Astrocyte (in vitro differentiated cells and primary cell): ENCODE data around the gene FICD. TPM values are rescaled to one million over a fixed set of nuclear protein-coding genes. Genes with fewer than 3 reads are reported as not detected.

Experiments
- DNase-seq: peaks from one replicate; pipeline ENCODE4 v3.0.0-alpha.2; 2010; ENCODE audit warnings: low read depth
- FAIRE-seq: peaks from 2 replicates; lab custom pipeline; 2011; peaks lifted over from hg19 to GRCh38; lab: Jason Lieb, UNC
- H2AFZ ChIP-seq: 2 replicates; pipeline ENCODE4 v1.6.0; 2012; ENCODE audit warnings: low read depth, low read length, inconsistent platforms
- H3K27ac ChIP-seq: 2 replicates; pipeline ENCODE4 v1.5.1; 2011; ENCODE audit warnings: low read depth, low read length, inconsistent platforms
- H3K27me3 ChIP-seq: 2 replicates; pipeline ENCODE4 v1.6.0; 2011; ENCODE audit warnings: low read length, inconsistent platforms; ENCODE audit not compliant: insufficient read depth
- H3K36me3 ChIP-seq: 2 replicates; pipeline ENCODE4 v1.5.1; 2011; ENCODE audit warnings: low read length, inconsistent platforms; ENCODE audit not compliant: insufficient read depth
- H3K4me1 ChIP-seq: 2 replicates; pipeline ENCODE4 v1.5.1; 2011; ENCODE audit warnings: low read length, inconsistent platforms; ENCODE audit not compliant: insufficient read depth
- H3K4me2 ChIP-seq: 2 replicates; pipeline ENCODE4 v1.6.0; 2012; ENCODE audit warnings: low read length, inconsistent platforms
- H3K4me3 ChIP-seq: 2 replicates; pipeline ENCODE4 v1.5.1; 2011; ENCODE audit warnings: low read depth, mild to moderate bottlenecking, low read length, inconsistent platforms; ENCODE audit not compliant: insufficient read depth
- H3K79me2 ChIP-seq: 2 replicates; pipeline ENCODE4 v1.6.0; 2012; ENCODE audit warnings: mild to moderate bottlenecking, low read length, inconsistent platforms; ENCODE audit not compliant: insufficient read depth
- H3K9ac ChIP-seq: 2 replicates; pipeline ENCODE4 v1.6.0; 2012; ENCODE audit warnings: mild to moderate bottlenecking, low read length, inconsistent platforms
- H3K9me3 ChIP-seq: 2 replicates; pipeline ENCODE4 v1.5.1; 2012; ENCODE audit warnings: low read depth, mild to moderate bottlenecking, low read length, inconsistent platforms; ENCODE audit not compliant: insufficient read depth
- H4K20me1 ChIP-seq: 2 replicates; pipeline ENCODE4 v1.6.0; 2012; ENCODE audit warnings: low read length, inconsistent platforms; ENCODE audit not compliant: insufficient read depth
- H3K27ac Mint-ChIP-seq: one replicate; pipeline ENCODE4 v1.8.0; 2021; ENCODE audit warnings: mild to moderate bottlenecking, mixed read lengths; ENCODE audit not compliant: unreplicated experiment
- H3K27me3 Mint-ChIP-seq: one replicate; pipeline ENCODE4 v1.8.0; 2021; ENCODE audit warnings: low read depth, mixed read lengths; ENCODE audit not compliant: unreplicated experiment
- H3K36me3 Mint-ChIP-seq: one replicate; pipeline ENCODE4 v1.8.0; 2021; ENCODE audit warnings: low read depth, mixed read lengths; ENCODE audit not compliant: unreplicated experiment
- H3K4me1 Mint-ChIP-seq: one replicate; pipeline ENCODE4 v1.8.0; 2021; ENCODE audit warnings: low read depth, mixed read lengths; ENCODE audit not compliant: unreplicated experiment
- H3K4me3 Mint-ChIP-seq: one replicate; pipeline ENCODE4 v1.8.0; 2021; ENCODE audit warnings: mild to moderate bottlenecking, moderate library complexity, mixed read lengths; ENCODE audit not compliant: unreplicated experiment
- H3K9me3 Mint-ChIP-seq: one replicate; pipeline ENCODE4 v1.8.0; 2021; ENCODE audit warnings: mild to moderate bottlenecking, mixed read lengths; ENCODE audit not compliant: unreplicated experiment
- CTCF ChIP-seq: IDR thresholded peaks from 2 replicates; pipeline ENCODE4 v1.5.1; 2011; ENCODE audit warnings: low read depth, mild to moderate bottlenecking, inconsistent platforms, low read length, moderate library complexity; ENCODE audit not compliant: insufficient read depth
- EZH2 ChIP-seq: IDR thresholded peaks from 2 replicates; pipeline ENCODE4 v1.6.1; 2012; ENCODE audit warnings: mild to moderate bottlenecking, low read length, inconsistent platforms; ENCODE audit not compliant: insufficient read depth
- total RNA-seq: library from RNA; stranded (reverse); gene quantifications from 2 replicates; pipeline ENCODE4 v1.2.1, GENCODE V29; 2021

The FICD gene
- total RNA-seq, 1 donor from 2014 or later: 3.5 TPM

- no peaks in the 10 kb centered on the region for H3K36me3 ChIP-seq
- Mint-ChIP-seq H3K27ac (no peak overlapping the region), H3K4me1 (peaks cover 16% of the 10 kb centered on the region), H3K4me3 (no peak overlapping the region), H3K9me3 (peaks cover 9% of the 10 kb centered on the region), H3K36me3 (no peaks in the 10 kb centered on the region), H3K27me3 (peaks cover 15% of the 10 kb centered on the region)
- peaks cover 7% of the 10 kb centered on the region for H3K4me1 ChIP-seq
- no peak for TF ChIP-seq CTCF
- H3K27me3 ChIP-seq: no peaks in the 10 kb centered on the region
- DNase-seq: no peak
- no peak overlapping the region for H2AFZ ChIP-seq
- no peak overlapping the region for H3K9ac ChIP-seq
- H3K27ac ChIP-seq: no peak overlapping the region
- no peak overlapping the region for H3K4me3 ChIP-seq
- H3K4me2 ChIP-seq: no peak overlapping the region
- FAIRE-seq: no peak
- no peaks in the 10 kb centered on the region for H3K79me2 ChIP-seq
- no peaks in the 10 kb centered on the region for H3K9me3 ChIP-seq
- no peaks in the 10 kb centered on the region for H4K20me1 ChIP-seq
These were observed 35.6 kb upstream of the FICD start for GRCh38 chr12:108479364-108480070.

GRCh38 chr12:108482717-108483212, 32.3 kb upstream of the FICD start:
- FAIRE-seq (no peak), DNase-seq (peak; percentile 33)
- peaks cover 16% of the 10 kb centered on the region for H3K4me1 Mint-ChIP-seq

More at GRCh38 chr12:108482717-108483212, 32.3 kb upstream of the FICD start:
- Histone ChIP-seq H3K4me1 (peaks cover 7% of the 10 kb centered on the region), H3K9me3 (no peaks in the 10 kb centered on the region), H2AFZ (no peak overlapping the region), H3K27ac (peak overlapping the region; percentile 4), H3K27me3 (no peaks in the 10 kb centered on the region), H3K79me2 (no peaks in the 10 kb centered on the region), H3K4me3 (peak overlapping the region; percentile 26), H3K4me2 (peak overlapping the region; percentile 74), H4K20me1 (no peaks in the 10 kb centered on the region), H3K36me3 (no peaks in the 10 kb centered on the region), H3K9ac (no peak overlapping the region)
- TF ChIP-seq CTCF (no peak), EZH2 (no peak)
- H3K27ac Mint-ChIP-seq: no peak overlapping the region
- H3K36me3 Mint-ChIP-seq: no peaks in the 10 kb centered on the region
- H3K4me3 Mint-ChIP-seq: no peak overlapping the region
- H3K27me3 Mint-ChIP-seq: peaks cover 5% of the 10 kb centered on the region
- peaks cover 11% of the 10 kb centered on the region for H3K9me3 Mint-ChIP-seq
